ENCODE results near the gene GLIS2.

GLIS2 gene

DNA sequence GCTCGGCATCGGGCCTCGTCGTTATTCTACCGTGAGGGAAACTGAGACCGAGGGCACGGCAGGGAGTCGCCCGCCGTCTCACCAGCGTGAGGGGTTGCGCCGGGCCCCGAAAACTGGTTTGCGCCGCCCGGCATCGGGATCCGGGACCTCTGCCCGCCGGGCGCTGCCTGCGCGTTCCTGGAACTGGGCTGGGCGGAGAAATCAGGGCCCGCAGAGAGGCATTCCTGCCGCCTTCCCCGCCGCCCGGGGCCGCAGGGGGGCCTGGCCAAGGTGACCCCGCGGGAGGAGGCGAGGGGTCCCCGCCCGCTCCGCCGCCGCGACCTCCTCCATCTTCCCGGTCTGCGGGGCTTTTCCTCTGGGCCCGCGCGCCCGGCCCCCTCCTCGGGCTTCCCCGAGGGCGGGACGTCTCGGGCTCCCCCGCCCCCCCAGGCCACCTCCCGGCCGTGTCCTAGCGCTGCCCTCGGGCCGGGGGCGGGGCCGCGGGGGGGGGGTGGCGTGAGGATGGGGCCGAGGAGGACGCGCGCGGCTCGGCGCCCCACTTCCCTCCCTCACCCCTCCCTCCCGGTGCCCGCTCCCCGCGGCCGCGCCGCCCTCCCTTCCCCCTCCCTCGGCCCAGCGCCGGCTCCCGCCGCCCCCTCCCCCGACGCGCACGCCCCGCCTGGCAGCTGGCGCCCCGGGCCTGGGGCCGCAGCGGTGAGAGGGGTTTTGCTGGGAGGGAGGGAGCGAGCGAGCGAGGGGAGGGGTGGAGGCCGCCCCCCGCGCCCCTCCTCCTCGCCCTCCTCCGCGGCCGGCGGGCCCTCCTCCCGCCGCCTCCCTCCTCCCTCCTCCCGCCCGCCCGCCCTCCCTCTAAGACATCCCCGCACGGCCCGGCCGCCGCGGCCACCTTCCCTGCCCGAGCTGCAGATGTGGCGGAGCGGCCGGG lies at the start of gene GLIS2:
Gene GLIS2 (plus strand): TSS at position 882 of the 922 bp plus-strand sequence. CDS start 16,214 bp downstream, outside the sequence.
- TF ChIP-seq, protein P1, sequence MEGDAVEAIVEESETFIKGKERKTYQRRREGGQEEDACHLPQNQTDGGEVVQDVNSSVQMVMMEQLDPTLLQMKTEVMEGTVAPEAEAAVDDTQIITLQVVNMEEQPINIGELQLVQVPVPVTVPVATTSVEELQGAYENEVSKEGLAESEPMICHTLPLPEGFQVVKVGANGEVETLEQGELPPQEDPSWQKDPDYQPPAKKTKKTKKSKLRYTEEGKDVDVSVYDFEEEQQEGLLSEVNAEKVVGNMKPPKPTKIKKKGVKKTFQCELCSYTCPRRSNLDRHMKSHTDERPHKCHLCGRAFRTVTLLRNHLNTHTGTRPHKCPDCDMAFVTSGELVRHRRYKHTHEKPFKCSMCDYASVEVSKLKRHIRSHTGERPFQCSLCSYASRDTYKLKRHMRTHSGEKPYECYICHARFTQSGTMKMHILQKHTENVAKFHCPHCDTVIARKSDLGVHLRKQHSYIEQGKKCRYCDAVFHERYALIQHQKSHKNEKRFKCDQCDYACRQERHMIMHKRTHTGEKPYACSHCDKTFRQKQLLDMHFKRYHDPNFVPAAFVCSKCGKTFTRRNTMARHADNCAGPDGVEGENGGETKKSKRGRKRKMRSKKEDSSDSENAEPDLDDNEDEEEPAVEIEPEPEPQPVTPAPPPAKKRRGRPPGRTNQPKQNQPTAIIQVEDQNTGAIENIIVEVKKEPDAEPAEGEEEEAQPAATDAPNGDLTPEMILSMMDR (IDR thresholded peaks at IDR 0.05; ENCODE audit: low read depth, low read length, missing control alignments) = no peak
- peak within 1 kb of the TSS; percentile 75 for H3K4me3 ChIP-seq (ENCODE audit: low read depth, low read length)
- no peak for DNase-seq (ENCODE audit: low read depth)
- in situ Hi-C loops (cut with HindIII; ENCODE audit: low sequenced_read_pairs) = no loop called here

DNA sequence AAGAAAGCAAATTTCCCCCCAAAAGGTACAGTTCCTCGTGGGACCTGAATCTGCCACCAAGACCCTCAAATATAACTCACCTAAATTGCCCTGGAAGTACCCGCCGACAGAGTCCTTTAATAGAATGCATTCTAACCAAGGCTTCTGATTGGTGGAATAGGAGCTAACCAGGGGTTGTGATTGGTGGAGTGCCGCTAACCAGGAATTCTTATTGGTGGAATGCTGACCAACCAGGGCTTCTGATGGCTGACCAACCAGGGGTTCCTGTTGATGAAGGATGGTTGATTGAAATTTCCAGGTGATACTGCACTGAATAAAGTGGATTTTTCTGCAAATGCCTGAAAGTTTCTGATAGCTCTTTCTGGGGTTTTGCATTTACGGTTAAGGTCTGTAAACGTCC lies 49.5 kb upstream of the GLIS2 start:
- in situ Hi-C loops (cut with HindIII; ENCODE audit: low sequenced_read_pairs) = no loop called here
- no peak for DNase-seq (ENCODE audit: low read depth)
- no peak overlapping the region for H3K4me3 ChIP-seq (ENCODE audit: low read depth, low read length)
- TF ChIP-seq, protein P1 (IDR thresholded peaks at IDR 0.05; ENCODE audit: low read depth, low read length, missing control alignments) = no peak

DNA sequence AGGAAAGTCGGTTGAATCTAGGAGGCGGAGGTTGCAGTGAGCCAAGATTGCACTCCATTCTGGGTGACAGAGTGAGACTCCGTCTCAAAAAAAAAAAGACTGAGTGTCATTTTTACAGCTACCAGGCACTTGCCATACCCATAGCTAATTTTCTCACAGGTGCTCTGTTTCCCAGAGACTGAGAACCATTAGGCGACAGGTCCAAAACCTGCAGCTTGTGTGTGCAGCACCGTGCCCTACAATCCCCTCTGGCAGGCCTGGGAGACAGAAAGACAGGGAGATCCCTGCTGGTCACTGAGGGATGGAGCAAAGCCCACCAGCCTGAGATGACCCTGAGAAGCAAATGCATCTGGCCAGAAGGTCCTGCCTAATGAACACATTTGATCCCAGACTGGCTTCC lies 45.8 kb upstream of the GLIS2 start:
- H3K4me3 ChIP-seq (ENCODE audit: low read depth, low read length) = no peak overlapping the region
- in situ Hi-C loops (cut with HindIII; ENCODE audit: low sequenced_read_pairs) = no loop called here
- DNase-seq (ENCODE audit: low read depth) = no peak
- TF ChIP-seq, protein P1 (IDR thresholded peaks at IDR 0.05; ENCODE audit: low read depth, low read length, missing control alignments) = no peak

DNA sequence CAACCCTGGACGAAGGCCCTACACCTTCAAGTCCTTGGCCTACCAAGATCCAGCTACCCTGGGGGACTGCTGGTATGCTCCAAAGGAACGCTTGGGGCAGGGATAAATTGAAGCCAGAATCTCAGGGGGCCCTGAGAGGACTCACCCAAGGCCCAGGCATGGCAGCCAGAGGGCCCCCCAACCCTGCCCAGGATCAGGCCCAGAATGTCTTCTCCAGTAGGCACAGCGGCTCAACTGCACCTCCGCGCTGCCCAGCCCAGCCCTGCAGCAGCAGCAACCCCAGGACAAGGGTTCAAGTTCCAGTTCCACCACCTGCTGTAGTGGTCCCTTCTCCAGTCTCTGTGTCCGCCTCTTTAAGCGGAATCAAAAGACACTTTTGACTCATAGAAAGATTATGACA lies 45.3 kb upstream of the GLIS2 start:
- TF ChIP-seq, protein P1 (IDR thresholded peaks at IDR 0.05; ENCODE audit: low read depth, low read length, missing control alignments) = no peak
- no peak for DNase-seq (ENCODE audit: low read depth)
- in situ Hi-C loops (cut with HindIII; ENCODE audit: low sequenced_read_pairs) = no loop called here
- H3K4me3 ChIP-seq (ENCODE audit: low read depth, low read length) = peak overlapping the region; percentile 75

DNA sequence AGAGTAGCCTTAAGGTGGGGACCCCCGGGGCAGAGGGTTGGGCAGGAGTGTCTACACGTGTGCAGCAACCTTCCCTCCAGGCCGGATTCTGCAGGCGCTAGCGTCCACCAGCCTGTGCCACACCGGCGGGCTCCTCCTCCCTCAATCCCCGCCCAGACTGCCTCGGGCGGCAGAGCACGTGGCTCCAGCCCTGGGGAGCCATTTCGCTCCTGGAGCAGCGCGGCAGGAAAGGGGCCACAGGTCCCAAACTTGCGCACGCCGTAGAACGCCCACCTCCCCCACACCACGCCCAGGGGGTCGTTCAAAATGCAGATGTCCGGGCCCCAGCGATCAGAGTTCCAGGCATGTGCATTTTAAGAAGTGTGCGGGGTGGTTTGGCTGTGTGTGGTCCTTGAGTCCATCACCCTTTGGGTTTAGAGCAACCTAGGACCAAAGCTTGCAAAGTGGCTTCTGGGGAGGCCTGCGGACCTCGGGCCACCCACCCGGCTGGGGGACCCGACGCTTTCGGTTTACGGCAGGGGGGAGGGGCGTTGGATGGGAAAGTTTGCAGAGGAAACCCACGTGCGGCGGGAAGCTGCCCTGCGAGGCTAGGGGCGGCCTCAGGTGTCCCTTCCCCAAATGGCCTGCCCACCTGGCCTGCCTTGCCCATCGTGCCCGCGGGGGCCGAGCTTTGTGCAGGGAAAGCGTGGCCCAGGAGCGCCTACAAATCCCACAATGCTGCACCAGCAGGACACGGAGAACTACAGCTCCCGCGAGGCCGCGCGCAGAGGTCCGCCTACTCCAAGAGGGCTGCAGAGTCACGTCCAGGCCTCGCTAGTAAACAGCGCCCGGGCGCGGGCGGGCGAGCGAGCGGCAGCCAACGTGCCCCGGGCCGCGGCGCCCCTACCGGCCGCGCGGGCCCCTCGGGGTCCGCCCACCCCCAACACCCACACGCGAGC lies 44.4 kb upstream of the GLIS2 start:
- peak; percentile 75 for DNase-seq (ENCODE audit: low read depth)
- H3K4me3 ChIP-seq (ENCODE audit: low read depth, low read length) = peak overlapping the region; percentile 75
- in situ Hi-C loops (cut with HindIII; ENCODE audit: low sequenced_read_pairs) = no loop called here
- TF ChIP-seq, protein P1 (IDR thresholded peaks at IDR 0.05; ENCODE audit: low read depth, low read length, missing control alignments) = no peak
